Omental fat pad (tissue), 4 donors: ENCODE results near the gene RNLS. TPM values are rescaled to one million over a fixed set of nuclear protein-coding genes. Genes with fewer than 3 reads are reported as not detected.
"Not testable (repeated sequence)": the region's sequence is repeated elsewhere in the genome, so short reads cannot be mapped to it uniquely, and the experiment has no call there.

Experiments
- ATAC-seq: fragments of 150-250 bp; one replicate; pipeline ENCODE4 v1.9.1; 2016; ENCODE audit warnings: mild to moderate bottlenecking, moderate library complexity; ENCODE audit not compliant: low FRiP score
- DNase-seq: peaks from one replicate; pipeline ENCODE4 v3.0.0-alpha.2; 2019; ENCODE audit warnings: low spot score
- total RNA-seq, 4 donors: library from RNA; depleted of rRNA; stranded (reverse); fragments of >200 nt; gene quantifications; one replicate each; pipeline ENCODE4 v1.1.0, GENCODE V29; 2016
- TF ChIP-seq, protein P1 (sequence below), 3 donors: fragments of 450-650 bp; IDR thresholded peaks; one replicate each; pipeline ENCODE4 v1.5.1; 2016 to 2017; ENCODE audit warnings: antibody characterized with exemption in 3 of 3, mild to moderate bottlenecking in 3 of 3, moderate library complexity in 2 of 3

Gene RNLS
- total RNA-seq, 4 donors from 2014 or later: 13.3 to 24.7 (median 18.3) TPM

GRCh38 chr10:88370713-88371112, 212.4 kb downstream of the RNLS start:
- no peak for ATAC-seq
- TF ChIP-seq, protein P1, sequence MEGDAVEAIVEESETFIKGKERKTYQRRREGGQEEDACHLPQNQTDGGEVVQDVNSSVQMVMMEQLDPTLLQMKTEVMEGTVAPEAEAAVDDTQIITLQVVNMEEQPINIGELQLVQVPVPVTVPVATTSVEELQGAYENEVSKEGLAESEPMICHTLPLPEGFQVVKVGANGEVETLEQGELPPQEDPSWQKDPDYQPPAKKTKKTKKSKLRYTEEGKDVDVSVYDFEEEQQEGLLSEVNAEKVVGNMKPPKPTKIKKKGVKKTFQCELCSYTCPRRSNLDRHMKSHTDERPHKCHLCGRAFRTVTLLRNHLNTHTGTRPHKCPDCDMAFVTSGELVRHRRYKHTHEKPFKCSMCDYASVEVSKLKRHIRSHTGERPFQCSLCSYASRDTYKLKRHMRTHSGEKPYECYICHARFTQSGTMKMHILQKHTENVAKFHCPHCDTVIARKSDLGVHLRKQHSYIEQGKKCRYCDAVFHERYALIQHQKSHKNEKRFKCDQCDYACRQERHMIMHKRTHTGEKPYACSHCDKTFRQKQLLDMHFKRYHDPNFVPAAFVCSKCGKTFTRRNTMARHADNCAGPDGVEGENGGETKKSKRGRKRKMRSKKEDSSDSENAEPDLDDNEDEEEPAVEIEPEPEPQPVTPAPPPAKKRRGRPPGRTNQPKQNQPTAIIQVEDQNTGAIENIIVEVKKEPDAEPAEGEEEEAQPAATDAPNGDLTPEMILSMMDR (IDR thresholded peaks at IDR 0.05): no peak
- DNase-seq: no peak

DNA sequence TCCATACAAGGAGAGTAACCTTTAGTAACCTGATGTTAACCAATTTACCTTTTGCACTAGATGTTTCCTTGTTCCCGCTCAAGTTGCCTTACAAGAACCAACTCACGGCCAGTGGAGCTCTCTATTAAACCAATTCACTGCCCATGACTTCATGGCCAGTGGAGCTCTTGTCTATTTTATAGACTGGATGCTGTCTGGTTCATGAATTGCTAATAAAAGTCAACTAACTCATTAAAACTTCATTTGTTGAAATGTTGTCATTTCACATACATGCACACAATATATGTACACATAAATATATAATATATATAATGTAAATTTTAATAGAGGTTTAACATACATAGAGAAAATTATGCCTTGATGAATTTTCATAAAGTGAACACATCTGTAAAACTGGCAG, 216.3 kb downstream of the RNLS start:
- ATAC-seq: no peak
- TF ChIP-seq, protein P1 (IDR thresholded peaks at IDR 0.05): no peak
- no peak for DNase-seq

DNA sequence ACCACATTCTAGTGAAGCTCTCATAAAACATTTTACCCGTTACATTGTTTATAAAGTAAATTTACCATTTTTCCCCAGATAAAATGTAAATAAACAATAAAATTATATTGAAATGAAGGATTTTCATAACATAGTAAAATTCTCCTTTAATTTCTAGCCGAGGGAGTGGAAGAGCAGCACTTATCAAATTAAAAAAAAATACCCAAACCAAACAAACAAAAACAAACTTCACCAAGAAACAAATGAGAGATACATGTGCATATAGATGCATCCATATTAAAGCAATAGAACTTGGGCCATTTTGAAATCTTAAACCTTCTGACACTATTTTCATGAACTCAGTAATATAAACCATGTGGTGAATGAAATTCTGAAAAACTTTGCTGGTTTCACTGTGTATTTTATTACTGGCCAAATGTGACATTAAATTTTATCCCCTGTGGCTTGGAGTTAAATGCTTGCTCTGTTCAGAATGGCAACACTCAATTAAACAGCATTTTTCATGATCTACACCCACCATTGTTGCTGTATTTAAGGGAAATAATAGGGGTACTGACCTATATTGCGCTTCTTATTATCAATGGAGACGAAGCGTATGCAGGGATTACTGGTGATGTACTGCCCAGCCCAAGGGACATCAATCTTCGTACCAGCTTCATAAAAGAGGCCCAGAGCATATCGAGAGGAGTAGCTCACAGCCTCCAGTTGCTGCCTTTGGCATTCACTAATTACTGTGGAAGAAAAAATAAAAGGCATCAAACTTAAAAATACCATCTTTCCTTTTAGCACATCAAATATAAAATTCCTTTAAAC, 220.9 kb downstream of the RNLS start:
- DNase-seq: no peak
- TF ChIP-seq, protein P1 (IDR thresholded peaks at IDR 0.05): no peak
- ATAC-seq: no peak

GRCh38 chr10:88361494-88361893, 221.6 kb downstream of the RNLS start:
- ATAC-seq (no peak), DNase-seq (no peak)
- TF ChIP-seq, protein P1 (IDR thresholded peaks at IDR 0.05): no peak

GRCh38 chr10:88355750-88356149, 227.4 kb downstream of the RNLS start:
- not testable (repeated sequence) for ATAC-seq

GRCh38 chr10:88347597-88348304, 235.4 kb downstream of the RNLS start:
- no peak for ATAC-seq
- TF ChIP-seq, protein P1 (IDR thresholded peaks at IDR 0.05): no peak
- no peak for DNase-seq

More at GRCh38 chr10:88355750-88356149, 227.4 kb downstream of the RNLS start:
- not testable (repeated sequence) for DNase-seq

DNA sequence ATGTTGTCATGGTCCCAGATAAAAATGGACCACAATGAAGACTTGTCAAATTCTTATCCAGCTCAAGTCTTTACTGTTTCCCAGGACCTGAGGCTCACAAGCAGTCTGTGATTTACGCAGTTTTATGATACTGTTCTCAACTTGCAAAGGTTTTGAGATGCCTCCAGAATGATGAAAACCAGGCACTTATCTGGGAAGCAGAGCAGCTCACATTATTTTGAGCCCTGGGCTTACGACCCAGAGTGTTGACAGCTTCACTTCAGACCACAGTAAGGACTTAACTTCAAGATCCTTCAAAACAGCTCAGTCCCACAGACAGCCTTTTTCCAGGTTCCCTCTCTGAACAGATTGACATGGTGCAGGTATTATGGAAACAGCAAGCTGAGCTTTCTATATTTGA, 236.1 kb downstream of the RNLS start:
- TF ChIP-seq, protein P1 (IDR thresholded peaks at IDR 0.05): no peak
- ATAC-seq: no peak

More for the DNA sequence above, 236.1 kb downstream of the RNLS start:
- DNase-seq: no peak
